ENCODE data around the gene CEL.

GRCh38 chr9:133115604-133116345 is 54.0 kb downstream of the CEL start:
- TF ChIP-seq CTCF (conservative IDR thresholded peaks at IDR 0.05; ENCODE audit: low read depth, low read length) (no peak), EZH2 (IDR thresholded peaks at IDR 0.05; ENCODE audit: borderline replicate concordance, low read depth, low read length, poor library complexity, severe bottlenecking) (no peak)

Measured in A673 (cell line).